HG03439 (cell line): ENCODE data around the gene IGSF9B.

Experiments
- ATAC-seq: cut with Tn5 transposase; IDR thresholded peaks from one replicate; pipeline ENCODE4 v1.9.1; 2021; ENCODE audit warnings: mild to moderate bottlenecking, moderate library complexity; ENCODE audit not compliant: unreplicated experiment

The IGSF9B gene

DNA sequence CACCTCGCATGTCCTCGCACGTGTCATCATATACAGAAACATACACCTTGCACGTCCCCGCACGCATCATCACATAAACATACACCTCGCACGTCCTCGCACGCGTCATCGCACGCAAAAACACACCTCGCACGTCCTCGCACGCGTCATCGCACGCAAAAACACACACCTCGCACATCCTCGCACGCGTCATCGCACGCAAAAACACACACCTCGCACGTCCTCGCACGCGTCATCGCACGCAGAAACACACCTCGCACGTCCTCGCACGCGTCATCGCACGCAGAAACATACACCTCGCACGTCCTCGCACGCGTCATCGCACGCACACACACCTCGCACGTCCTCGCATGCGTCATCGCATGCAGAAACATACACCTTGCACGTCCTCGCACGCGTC lies 16.7 kb downstream of the IGSF9B start:
- no peak for ATAC-seq

DNA sequence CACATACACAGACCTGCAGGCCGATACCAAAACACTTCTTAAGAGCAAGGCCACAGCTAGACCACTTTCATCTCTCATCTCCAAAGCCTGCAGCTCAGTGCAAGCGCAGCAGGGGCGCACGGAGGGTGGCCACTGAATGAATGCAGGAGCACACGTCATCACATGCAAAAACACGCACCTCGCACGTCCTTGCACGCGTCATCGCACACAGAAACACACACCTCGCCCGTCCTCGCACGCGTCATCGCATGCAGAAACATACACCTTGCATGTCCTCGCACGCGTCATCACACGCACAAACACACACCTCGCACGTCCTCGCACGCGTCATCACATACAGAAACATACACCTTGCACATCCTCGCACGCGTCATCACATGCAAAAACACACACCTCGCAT lies 17.2 kb downstream of the IGSF9B start:
- ATAC-seq, result no peak

DNA sequence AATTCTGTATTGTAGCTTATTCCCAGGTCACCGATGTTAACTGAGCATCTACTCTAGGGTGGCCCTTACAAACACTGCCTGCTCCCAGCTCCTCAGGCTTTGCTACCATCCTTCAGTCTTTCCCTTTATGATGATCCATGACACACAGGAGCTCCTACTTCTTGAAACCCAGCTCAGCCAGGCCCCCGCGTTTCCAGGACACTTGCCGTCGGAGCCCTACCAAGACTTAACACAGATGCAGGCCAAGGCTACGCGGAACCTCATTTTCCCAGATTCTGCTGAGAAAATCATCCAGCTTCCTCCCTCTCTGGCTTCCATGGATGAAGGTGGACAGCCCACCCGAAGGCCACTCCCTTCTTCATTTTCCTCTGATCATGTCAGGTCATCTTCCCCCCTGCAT lies 18.6 kb downstream of the IGSF9B start:
- ATAC-seq, result no peak

DNA sequence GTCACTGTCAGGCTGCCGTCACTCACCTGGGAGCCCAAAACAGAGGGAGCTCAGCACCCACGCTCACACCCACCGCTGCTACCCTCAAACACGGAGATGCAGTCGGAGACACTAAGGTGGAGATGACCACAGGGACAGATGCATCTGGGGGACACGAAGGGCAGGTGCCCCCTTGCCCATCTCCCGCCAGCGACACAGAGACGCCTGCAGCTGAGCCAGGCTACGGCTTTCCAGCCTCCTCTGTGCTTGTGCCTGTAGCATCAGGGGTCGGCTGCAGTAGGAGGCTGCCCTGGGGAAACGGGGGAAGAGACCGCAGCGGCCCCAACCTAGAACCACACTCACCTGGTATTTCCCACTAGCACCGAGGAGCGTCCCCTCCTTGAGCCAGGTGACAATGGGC lies 19.3 kb downstream of the IGSF9B start:
- no peak for ATAC-seq

DNA sequence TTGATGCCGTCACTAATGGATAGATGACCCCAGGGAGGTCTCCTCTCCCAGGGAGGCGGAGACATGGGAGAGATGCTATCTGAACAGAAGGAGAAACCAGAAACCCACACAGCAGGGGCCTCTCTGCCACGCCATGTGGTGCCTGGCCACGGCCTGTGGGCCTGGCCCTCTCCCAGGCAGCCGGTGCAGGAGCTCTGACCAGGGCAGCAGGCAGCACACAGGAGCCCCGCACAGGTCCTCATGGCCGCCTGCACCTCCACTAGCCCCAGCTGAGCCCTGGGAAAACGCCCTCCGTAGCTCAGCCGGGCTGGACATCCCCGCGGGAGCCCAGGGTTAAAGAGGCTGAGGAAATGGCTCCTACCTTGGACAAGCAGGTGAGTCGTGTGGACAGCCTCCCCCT lies 19.8 kb downstream of the IGSF9B start:
- no peak for ATAC-seq

DNA sequence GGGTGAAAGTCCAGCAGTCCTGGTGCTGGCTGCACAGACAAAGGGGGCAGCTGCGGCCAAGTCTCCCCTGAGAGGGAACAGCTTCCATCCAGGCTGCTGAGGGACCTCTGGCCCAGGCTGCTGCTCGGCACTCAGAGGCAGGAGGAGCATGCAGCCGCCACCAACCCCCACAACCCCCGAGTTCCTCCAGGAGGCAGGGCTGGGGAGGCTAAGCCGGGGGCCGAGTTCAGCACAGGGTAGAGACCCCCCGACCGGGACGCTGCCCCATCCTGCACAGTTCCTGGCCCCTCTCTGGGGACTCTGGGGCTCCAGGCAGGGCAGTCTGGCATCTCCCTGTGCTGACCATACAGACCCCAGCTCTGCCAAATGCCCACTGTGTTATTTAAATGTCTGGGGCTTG lies 20.2 kb downstream of the IGSF9B start:
- ATAC-seq, result no peak

DNA sequence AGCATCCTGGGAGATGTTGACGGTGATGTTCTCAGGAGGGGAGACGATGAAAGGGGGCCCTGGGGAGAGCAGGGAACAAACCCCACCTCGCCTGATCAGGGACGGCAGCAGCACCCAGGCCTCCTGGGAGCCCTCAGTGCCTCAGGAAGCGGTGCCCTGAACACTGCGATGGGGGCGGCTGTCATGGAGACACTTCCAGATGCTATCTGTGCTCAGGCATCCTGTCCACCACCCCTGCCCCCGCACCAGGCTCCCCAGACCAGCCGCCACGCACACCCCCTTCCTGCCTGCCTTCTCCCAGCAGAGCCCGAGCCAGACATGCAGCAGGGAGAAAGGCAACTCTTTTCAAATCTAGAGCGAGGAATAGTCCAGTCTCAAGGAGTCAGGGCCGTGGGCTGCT lies 20.6 kb downstream of the IGSF9B start:
- ATAC-seq, result no peak

DNA sequence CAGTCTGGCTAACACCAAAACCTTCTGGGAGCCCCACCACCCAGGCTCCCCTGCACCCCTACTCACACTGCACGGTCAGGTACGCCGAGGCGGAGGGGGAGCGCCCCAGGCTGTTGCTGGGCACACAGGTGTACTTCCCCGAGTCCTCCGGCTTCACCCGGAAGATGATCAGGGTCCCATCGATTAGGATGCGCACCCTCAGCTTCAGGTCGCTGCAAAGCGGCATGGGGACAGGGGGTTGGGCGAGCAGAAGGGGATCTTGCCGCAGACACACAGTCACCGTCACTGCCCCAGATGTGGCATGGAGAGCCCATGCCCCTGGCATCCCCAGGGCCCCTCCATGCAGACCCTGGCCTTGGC lies 21.2 kb downstream of the IGSF9B start:
- no peak for ATAC-seq

DNA sequence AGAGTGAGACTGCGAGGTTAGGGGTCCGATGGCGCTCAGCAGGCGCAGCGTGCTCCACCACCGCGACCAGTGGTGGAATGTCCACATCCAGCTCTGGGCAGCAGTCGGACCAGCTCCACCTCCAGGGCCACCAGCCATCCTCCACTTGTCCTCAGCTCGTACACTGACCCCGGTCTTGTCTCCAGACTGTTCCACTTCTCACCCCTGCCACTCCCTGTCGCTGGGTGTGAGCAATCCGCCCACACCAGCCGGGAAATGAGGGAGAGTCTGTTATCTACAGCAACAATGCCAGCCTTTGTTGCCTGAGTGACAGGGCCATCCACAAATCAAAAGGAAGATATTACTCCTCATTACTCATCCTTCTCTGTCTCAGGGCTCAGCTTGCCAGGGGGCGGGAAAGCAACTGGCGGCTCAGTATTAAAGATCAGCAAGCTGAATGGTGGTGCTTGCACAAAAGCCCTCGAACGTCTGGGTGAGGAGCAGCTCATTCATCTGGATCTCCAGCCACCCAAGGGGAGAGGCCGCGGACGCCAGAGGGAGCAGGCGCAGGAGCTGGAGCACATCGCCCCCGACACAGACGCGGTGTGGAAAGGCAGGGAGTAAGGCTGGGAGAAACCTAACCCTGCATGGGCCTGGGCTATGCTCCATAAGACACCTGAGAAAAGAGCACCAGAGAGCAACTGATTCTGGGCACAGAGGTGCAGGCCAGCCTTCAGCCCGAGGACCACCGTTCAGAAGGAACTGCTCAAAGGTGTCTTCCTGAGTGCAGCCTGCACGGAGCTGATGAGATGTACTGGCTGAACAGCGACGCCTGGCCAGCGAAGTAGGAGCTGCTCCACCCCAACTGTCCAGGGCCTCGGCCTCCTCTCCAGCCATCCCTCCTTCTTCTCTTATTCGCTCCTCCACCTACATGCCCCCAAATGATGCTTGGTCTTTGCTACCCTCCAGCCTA lies 21.9 kb downstream of the IGSF9B start:
- ATAC-seq, result no peak

DNA sequence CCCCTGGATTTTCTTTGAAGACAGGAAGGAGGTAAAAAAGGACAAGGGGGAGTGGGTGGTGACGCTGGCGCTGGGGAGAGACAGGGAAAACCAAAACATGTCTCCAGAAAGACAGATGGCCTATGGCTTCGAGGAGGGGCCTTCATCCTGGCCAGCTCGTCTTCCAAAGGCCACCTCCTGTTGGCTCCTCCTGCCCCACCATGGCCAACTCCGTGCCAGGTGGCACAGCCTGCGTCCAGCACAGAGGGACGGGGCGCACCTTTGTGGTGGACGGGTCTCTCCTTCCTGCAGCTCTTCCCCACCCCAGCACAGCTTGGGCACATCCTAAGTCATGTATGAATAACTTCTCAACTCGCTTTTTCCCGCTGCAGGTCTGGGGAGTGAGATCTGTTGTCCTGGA lies 22.7 kb downstream of the IGSF9B start:
- ATAC-seq, result no peak

DNA sequence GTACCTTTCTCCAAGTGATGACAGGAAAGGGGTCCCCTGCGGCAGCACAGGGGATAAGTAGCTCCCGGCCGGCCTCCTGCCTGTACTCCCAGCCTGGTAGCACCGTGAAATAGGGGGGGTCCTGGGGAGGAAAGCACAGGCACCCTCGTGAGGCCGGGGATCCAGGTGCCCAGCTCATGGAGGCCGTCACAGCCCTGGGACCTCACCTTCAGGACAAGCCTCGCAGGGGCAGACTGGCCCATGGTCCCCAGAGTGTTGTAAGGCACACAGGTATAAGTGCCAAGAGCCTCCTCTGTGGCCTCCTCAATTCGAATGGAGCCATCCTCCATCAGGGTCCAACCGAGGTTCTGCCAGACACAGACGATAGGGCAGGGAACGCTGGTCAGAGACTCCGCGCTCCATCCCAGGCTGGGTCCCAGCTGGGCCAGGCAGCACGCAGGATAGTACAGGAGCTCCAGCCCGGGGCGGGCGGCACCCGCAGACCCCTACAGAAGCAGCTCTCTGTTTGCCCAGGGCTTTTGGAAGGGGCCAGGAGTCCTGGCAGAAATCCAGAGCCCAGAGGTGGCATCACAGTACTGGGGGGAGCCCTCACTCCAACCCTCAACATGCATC lies 25.2 kb downstream of the IGSF9B start:
- no peak for ATAC-seq

DNA sequence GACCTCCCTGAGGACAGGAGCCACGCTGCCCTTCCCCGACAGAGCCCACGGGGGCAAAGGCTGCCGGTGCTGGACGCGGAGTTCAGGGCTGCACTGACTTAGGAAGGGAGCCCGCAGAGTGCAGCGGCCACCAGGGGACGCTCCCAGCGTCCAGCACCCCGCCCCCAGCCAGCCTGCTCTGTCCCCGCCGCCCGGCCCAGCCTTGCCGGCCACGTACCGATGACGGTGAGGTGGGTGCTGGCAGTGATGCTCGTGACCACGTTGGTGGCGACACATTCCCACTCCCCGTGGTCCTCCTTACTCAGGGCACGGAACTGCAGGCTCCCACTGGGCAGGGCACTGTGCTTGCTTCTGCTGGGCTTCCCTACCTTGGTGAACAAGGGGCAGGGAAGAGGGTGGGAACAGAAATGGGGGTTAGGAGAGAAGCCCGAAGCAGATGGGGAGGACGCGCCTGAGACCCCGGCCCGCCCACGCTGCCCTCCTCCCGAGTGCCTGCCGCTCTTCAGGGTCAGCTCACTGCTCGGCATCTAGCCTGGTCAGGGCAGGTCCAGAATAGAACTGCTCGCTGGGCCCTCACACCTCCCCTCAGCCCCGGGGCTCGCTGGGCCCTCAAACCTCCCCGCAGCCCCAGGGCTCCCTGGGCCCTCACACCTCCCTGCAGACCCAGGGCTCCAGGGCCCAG lies 25.9 kb downstream of the IGSF9B start:
- no peak for ATAC-seq

DNA sequence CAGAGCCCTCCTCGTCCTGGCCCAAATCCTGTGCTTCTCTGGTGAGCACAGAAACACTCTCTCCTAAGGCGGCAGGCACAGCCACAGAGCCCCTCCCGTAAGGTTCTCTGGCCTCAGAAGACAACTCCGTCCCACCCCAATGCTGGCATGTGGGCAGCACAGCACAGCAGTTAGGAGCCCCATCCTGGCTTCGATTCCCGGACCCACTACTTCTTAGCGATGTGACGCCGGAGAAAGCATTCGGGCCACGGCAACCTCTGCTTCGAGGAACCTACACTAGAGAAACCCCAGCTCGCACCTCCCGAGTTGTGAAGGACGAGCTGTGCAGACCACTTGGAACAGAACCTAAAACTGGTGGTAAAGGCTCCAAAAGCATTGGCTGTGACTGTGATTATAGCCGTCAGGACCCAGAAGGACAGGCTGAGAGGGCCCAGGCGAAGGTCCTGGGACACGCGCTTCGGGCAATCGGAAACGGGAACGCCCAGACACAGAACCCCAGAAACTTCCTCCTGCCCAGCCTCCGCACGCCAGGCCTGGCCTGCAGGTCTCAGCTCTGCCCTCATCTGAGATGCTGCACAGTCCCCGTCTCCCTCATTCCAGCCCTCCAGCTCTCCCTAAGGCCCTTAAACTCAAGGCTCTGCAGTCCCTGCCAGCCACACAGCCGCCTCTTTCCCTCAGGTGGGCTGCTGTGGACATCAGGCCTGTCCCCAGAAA lies 26.6 kb downstream of the IGSF9B start:
- no peak for ATAC-seq

DNA sequence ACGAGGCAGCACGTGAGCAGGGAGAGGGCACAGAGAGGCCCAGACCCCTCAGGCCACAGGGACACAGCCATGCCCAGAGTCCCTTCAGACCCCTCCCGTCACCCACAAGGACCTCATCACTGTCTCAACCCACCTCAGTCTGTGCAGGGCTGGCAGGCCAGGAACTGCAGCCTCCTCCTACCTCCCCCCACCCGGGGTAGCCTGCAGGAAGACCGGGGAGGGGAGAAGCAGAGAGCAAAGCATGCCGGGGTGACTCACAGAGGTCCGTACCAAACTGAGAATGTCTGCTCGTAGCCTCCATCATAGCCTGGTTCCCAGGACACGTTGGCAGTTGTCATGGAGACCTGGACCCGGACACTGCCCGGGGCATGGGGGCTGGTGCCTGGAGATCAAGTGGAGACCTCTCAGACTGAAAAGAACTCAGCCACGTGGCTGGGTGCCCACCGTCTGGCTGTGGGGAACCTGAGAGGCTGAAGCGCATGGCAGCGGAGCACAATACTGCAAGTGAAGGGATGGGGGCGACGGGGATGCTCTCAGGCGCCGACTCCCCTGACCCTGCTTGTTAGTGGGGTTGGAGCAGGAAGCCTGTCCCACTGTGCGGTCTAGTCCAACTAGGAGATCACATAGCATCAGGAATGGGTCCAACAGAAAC lies 27.2 kb downstream of the IGSF9B start:
- no peak for ATAC-seq

DNA sequence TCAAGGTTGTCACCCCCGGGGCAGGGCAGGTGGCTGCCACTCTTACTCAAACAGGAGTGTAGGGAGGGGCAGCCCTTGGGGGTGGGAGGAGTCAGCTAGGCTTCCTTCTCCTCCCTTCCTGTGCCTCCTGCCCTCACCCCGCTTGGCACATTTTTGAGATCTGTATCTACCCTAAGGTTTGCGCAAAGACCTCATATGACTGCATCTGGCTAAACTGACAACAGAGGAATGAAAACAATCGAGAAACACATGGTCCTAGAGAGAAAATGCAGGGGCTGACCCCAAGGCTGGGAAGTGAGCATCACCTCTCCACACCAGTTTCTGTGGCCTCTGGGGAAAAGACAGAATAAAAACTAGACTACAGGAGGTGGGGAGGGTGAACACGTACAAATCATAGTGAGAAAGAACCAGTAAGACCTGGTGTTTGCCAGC lies 28.1 kb downstream of the IGSF9B start:
- no peak for ATAC-seq

DNA sequence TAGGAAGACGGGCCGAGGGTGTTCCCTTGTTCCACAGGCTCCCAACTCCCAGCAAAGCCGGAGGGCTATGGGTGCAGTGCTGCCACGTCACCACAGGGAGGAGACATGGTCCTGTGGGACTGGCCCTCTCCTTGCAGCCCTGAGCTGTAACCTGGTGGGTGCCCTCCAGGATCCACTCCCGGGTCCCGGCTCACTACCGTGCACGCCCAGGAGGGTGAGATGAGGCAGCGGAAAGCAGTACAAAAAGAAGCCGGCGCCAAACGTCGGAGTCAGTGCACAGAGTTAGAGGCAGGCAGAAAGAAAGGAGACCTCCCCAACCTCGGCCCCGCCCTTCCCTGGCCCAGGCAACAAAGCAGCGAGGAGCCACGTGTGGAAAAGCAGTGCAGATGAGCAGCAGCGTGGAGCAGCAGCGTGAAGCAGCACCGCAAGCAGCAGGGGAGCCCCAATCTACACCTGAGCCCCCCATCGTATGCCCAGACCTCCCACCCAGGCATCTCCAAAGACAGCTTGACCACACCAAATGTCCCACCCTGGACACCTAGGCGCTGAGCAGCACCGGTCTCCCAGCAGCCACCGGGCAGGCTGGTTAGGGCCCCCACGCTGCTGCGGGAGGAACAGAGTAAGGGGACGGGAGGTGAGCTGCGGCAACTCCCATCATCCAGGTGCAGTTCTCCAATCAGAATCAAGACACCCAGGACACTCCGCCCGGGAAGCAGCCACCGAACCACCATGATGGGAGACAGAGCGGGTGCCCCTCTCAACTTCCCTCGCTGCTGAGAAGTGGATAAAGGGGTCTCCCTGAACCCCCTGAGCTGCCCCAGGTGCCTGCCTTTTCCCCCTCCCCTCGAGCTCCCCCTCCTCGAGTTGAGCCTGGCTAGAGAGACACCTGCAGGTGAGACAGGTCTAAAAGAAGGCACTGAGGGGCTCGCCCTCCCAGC lies 28.8 kb downstream of the IGSF9B start:
- ATAC-seq, result peak; percentile 50

DNA sequence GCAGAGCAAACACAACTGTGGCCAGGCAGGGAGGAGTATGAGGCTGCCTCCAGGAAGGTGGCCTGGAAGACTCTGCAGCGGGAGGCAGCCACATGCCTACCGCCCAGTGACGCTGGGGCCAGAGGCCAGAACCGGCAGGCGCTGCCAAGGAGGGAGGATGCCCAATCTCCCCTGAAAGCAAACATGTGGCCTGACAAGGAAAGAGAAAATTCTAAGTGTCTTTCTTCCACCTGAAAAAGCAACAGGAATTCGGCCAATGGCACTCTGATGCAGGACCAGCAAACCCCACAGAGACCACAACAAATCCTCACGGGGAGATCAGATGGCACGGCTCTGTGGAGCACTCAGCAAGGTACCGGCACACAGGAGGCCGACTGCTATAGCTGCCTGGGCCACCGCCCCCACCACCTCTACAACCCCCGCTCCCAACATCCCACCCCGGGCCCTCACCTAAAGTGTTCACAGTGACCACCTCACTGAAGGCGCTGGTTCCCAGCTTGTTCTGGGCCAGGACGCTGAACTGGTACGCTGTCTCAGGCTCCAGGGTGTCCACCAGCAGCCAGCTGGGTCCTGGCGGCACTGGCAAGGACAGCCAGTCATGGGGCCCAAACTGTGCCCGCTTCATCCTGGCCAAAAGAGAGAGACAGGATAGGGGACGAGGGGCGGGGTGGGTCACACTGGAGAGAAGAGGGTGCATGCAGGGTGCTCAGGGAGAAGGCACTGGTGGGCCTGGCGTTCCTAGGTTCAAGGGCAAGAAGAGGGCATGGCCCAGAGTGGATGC lies 30.1 kb downstream of the IGSF9B start:
- no peak for ATAC-seq

DNA sequence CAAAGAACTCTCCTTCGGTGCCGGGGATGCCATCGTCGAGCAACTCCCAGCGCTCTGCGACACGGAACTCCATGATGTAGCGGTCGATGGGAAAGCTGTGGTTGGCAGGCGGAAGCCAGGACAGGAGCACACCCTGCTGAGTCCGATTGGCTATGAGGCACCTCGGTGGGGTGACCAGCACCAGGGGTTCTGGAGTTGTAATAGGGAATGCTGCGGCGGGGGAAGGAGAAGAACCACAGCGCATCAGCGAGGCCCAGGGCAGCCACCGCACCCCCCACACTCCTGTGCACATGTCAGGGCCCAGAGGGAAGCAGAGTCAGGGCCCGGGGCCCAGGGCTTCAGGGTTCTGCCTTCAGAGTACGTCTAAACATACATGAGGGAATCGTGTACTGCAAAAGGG lies 31.0 kb downstream of the IGSF9B start:
- no peak for ATAC-seq

DNA sequence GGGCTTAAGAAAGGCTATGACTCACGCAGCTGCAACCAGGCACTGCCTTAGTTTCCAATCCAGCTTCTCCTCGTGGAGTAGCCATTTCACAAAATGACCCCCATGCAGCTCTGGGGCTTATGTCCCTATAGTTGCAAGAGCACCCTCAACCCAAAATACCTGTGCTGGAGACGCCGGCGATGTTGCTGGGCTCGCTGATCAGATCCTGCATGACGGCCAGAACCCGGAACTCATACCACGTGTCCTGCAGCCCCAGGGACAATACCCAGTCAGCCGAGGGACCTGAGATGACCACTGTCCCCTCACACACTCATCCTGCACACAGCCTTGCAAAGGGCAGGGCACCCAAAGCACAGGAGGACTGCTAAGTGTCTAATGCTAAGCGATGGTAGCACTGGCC lies 32.1 kb downstream of the IGSF9B start:
- no peak for ATAC-seq
